NCI-H187 (cell line): ENCODE measurements around the gene PPP1R18.

Experiments
- DNase-seq, 2 experiments: peaks; one replicate each; lab custom pipeline; 2025; lab: John Stamatoyannopoulos, UW

The PPP1R18 gene

DNA sequence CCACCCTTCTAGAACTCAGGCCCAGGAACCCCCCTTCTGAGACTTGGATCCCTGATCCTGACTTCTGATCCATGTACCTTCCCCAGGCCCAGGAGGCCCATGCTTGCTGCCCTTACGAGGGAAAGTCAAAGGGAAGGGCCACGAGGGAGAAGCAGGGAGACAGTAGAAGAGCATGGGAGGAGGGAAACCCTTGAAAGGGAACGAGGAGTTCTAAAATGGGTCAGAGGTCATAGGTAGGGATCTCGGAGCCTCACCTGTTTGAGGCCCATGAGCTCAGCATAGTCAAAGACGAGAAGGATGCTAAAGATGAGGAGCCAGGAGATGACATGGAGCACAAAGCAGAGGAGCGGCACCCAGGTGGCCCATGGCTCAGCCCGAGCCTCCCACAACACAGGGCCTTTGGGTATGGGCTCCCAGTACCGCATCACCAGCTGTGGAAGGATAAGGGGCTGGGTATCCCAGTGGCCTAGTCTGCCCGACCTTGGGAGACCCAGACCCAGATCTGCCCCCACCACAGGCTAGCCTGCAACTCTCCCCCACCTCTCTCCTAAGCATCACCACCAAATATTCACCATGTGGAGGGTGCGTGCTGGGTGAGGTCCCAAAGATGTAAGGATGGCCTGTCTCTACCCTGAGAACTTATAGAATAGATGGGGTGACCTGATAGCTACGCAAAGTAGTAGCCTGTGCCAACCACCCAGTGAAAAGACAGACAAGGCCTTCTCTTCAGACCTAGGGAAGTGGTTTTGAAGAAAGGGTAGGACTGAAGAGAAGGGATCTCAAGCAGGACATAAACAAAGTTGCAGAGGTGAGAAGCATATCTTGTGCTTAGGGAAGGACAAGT is 2.8 kb upstream of the PPP1R18 start:
- no peak for DNase-seq

GRCh38 chr6:30688569-30688968 is 2.1 kb upstream of the PPP1R18 start:
- DNase-seq = no peak

DNA sequence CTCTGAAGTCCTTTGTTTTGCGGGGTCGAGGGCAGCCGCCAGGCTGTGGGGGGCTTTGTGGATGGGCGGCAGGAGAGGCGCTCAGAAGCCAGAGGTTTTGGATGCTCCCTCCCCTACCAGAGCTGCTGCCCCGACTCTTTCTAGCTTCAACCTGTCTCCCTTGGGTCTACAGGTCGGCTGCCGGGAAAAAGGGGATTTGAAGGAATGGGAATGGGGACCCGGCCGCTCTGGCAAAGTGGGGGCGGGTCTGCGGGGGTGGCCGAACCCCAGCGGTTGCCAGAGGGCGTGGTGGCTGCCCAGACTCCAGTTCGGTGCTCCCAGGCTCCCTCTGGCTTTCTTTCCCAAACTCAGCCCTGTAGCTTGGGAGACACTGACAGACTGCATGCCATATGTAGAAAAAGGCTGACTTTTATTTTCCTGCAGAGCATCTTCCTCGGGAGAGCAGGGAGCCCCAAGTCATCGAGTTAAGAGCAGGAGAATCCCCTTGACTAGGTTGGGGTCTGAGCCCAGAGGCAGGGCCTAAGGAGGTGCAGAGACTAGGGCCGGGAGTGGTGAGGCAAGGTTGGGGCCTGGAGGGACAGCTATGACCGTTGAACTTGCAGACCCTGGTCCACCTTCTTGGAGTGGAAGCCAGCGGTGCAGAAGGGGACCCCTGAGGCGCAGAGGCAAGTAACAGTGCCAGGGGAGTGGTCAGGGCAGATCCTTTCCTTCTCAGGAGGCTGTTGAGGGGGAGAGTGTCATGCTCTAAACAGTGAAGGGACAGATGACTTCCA is 1.4 kb upstream of the PPP1R18 start:
- DNase-seq = no peak

DNA sequence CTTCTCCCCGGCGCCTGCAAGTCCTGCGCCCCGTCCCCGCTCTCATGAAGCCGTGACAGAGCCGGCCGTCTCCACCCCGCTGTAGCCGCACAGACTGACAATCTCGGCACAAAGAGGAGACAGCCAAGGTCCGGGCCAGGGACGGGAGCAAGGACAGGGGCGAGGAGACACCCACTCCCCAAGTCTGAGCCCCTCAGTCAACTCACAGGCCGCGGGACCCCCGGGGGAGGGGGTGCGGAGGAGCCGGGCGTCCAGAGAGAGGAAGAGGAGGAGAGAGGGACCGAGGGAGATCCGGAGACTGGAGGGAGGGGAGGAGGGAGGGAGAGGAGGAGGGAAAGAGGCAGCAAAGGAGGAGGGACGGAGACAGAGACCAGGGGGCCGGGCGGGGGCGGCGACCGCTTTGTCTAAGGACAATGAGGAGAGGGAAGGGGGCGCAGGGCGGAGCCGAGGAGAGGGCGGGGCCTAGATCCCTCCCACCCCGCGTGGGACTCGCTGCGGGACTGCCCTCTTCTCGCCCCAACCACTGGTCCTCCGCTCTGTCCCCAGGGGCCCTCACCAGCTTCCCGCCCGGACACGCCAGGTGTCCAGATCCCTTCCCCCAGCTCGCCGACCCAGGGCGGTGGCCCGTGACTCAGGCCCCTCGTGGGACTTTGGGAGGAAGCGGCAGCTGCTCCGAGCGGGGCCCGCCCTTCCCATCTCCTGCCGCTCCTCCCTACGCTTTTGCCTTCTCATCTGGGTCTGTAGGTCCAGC is 638 bp upstream of the PPP1R18 start:
- peak; percentile 84 to 86 for DNase-seq

DNA sequence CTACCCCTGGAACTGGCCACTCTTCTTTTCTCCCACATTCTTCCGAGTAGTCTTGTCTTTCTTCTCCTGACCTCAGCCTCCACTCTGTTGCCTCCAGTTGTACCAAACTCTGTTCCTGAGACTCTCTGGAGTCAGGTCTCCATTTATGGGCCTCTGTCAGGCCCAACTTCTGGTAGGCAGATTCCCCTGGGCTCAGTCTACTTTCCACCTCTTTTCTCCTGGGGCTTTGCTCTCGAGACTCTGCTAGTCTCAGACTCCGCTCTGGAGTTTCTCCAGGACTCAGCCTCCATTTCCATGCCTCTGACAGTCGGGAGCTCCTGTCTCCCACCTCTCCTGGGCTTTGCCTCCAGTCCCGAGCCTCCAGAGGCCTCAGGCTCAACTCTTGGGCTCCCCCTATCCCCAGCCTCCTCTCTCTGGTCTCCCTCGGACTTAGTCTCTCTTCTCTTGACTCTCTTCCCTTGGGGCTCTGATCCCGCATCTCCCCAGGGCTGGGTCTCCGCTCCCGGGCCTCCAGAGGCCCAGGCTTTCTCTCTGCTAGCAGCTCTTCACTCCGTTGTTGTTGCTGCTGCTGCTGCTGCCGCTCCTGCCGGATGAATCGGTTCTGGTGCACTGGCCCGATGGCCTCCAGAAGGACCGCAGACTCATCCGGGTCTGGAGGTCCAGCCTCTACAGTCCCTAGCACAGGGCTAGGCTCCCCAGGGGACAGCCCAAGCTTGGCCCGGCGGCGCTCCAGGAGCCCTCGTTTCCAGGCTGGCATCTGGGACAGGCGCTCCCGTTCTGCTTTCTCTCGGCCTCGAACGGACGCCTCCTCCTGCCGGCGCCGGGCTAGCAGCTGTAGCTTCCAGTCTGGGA is 1.1 kb downstream of the PPP1R18 start:
- no peak for DNase-seq

- no peak for DNase-seq
Measured at GRCh38 chr6:30684386-30685156, 1.9 kb downstream of the PPP1R18 start.

DNA sequence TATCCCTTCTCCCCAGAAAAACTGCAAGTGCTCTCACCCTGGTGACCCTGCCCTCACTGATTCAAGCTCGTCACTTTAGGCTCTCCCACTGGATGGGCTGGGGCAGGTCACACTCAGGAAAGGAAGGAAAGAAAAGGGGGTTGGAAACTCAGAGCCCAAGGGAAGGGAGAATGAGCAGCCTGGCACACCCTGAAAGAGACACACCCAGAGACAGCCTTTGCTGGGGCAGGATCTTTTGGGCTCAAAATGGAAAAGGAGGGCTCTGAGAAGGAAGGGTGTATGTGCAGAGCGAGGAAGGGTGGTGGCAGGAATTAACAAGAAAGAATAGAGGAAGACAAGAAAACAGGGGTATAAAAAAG is 2.5 kb downstream of the PPP1R18 start:
- DNase-seq = no peak

DNA sequence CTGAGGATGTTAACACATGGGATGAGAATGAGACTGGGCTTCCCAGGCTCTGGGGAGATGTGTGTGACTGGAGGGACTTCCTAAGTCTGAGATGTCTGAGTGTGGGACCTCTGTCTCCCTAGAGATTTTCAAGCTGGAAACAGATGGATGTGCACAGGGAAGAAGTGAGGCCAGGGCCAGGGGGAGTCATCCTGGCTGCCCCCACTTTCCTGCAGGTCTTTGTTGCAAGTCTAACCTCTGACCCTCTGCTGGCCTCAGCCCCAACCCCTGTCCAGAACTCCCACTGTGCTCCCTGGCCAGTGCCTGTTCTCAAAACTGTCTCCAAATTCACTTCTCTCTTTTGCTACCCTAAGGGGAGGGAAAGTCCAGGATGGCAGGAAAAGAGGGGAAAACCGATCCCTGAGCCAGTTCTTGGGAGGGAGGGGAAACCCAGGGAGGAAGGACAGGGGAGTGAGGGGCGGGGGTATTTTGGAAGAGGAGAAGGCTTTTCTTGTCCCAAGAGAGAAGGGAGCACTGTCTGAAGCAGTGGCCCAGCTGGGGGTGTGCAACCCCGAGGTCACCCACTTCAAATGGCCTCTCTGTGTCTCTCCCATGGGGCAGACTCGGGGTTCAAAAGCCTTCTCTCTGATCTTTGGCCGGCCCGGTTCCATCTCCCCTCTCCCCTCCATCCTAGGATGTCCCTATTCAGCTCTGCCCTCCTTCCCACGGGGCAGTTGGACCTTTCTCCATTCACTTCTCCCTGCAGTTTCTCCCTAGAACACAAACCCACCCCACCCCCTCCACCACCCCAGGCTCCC is 3.1 kb downstream of the PPP1R18 start:
- DNase-seq = no peak

DNA sequence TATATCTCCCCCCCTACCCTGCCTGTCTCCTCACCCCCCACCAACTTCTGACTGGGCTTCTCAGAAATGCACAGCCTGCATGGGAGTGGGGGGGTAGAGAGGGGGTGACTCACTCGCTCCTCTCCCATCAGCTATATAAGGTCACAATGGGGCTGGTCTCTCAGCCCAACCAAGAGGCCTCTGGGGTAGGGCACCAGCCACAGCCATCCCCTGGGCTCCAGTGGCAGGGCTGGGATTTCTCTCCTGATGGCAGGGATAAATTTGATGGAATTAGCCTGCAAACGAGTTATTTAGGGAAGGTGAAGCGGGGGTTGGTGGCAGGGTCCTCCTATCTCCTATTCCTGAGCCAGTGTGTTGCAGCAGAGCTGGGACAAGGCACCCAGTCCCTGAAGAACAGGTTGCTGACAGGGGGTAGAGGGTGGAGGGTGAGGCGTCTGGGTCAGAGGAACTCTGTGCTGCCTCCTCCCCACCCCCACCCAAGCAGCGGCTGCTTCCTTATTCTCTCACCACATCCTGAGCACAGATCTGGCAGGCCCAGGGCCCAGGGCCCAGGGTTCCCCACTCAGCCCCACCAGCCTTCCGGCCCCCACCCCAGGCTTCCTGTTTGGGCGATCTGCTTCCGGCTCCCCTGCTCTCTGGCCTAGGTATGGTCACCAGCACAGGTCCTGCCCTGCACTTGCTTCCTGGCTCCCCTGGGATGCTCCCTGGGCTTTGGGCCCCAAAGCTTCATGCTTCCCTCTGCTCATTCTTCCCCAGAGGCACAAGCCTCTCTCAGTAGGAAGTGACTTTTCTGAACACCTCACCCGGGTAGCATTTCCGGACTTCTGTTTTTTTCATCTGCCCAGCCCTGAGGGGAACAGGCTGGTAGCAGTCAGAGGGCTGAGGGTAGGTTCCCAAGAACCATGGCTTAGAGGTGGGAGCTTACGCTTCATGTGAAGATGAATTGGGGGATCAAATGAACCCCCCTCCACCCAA is 4.0 kb downstream of the PPP1R18 start:
- DNase-seq = no peak

DNA sequence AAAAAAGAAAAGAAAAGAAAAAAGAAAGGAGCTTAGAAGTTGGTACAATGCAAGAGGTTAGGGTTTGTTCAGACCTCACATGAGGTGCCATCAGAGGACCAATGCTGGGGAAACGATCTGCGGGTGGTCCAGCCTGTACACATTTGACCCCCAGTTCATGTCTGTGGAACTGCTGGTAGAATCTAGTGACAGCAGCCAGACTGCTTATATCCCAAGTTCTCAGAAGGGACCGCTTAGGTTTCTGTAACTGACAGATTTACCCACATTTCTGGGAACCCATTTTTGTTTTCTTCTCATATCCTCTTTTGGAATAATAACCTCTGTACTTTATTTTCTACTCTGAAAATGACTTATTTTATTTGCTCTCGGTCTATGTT is 4.7 kb downstream of the PPP1R18 start:
- DNase-seq = no peak

DNA sequence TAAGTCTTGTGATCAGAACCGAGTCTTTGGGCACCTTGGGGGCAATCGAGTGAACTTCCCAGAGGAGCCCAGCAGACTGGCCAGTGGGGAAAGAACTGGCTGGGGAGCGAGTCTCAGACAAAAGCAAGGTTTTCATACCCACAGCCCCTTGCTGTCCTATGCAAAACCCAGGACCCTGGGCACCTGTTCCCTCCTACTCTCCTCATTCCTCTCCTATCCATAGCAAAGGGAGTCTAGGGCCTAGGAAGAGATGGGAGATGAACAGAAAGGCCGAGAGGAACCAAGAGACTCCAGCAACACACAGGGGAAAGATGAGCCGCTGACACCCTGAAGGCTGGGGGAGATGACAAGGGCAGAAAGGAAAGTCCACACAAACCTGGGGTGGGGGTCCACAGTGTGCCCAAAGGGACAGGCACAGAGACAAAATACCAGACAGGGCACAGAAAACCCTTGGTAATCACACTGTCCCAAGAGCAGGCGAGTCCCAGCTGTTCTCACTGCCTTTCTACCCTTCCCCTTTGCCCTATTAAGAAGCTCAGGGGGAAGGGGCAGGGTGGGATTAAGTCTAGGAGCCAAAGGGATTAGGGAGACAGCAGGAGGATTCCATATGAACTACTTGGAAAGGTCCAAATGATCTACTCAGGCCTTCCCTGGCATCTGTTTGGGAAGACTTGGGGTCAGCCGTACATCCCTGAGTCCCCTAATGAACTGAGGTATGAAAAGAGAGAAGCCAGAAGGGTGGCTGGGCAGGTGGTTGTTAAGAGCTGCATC is 6.5 kb downstream of the PPP1R18 start:
- DNase-seq = no peak

- DNase-seq = peak; percentile 35 to 37
Measured at GRCh38 chr6:30678964-30679726, 7.3 kb downstream of the PPP1R18 start.

- DNase-seq = no peak
Measured at GRCh38 chr6:30676660-30677285, 9.7 kb downstream of the PPP1R18 start.

GRCh38 chr6:30672445-30673253 is 13.8 kb downstream of the PPP1R18 start, which contains the start of gene DHX16:
TSS of gene DHX16 (minus strand) at chr6:30673006. CDS start at chr6:30672841, 165 bp downstream.
- peak; percentile 63 to 79 for DNase-seq

DNA sequence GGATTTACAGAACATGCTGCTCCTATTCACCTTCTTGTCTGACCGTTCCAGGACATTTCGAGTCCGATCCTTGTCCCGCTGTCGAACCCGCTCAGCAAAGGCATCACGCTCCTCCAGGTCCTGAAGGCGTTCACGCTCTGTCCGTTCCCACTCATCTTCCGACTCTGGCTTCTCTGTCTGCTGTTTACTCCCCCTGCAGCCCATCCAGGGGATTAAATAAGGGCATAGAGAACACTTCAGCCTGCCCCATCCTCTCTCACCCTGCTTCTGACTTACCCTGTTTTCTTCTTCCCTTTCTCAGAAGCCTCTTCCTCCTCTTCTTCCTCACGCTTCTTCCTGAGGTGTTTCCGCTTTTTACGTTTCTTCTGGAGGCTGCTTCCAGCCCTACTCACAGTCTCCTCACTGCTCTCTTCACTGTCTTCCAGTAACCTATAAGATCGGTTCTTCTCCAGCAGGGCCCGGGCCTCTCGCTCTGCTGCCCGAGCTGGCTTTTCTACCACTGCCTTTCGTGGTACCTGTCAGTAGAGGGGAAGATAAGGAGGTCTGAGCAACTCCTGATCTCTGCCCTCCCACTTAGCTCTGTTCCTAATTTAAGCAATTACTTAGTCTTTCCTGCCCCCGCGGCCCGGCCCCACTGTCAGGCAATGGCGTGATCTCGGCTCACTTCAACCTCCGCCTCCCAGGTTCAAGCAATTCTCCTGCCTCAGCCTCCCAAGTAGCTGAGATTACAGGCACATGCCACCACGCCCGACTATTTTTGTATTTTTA is 15.5 kb downstream of the PPP1R18 start:
- no peak for DNase-seq
